ENCODE results near the gene SERPINB6. TPM values are rescaled to one million over a fixed set of nuclear protein-coding genes. Genes with fewer than 3 reads are reported as not detected.
A peak's percentile ranks its signal among the peaks of the same experiment; 100 is the strongest.

The SERPINB6 gene
- total and polyA plus RNA-seq, 9 of the 15 experiments (the other 6 are each of a cell fraction or from before 2014, with no cell fraction given): 86.6 to 211 (median 143) TPM

DNA sequence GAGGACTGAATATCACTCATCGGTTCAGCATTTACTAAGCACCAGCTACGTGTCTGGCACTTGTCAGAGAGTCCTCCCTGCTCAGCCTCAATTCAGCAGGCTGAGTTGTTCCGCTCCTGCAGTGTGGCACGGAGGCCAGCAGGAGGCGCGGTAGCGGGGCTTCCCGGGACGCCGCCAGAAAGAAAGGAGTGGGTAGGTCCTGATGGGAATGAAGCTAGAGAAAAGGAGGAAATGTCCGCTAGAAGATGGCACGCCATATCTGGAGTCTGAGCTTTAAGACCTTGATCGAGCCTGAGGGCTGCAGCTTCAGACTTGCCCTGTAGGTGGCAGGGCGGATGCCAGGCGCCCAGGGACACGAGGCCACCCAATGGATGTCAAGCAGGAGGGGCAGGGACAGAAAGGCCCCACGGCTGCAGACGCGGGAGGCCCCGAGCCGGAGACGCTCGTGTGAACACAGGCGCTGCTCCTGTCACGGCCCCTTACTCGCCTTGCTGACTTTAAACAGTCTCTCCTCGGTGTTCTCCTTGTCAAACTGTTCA, 18.7 kb downstream of the SERPINB6 start (continued):
- TF ChIP-seq, protein P1, sequence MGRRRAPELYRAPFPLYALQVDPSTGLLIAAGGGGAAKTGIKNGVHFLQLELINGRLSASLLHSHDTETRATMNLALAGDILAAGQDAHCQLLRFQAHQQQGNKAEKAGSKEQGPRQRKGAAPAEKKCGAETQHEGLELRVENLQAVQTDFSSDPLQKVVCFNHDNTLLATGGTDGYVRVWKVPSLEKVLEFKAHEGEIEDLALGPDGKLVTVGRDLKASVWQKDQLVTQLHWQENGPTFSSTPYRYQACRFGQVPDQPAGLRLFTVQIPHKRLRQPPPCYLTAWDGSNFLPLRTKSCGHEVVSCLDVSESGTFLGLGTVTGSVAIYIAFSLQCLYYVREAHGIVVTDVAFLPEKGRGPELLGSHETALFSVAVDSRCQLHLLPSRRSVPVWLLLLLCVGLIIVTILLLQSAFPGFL (CRISPR knock-in tag; IDR thresholded peaks at IDR 0.05): no peak
- no peak for TF ChIP-seq KDM2B (CRISPR knock-in tag; IDR thresholded peaks at IDR 0.05)
- TF ChIP-seq E2F1 (CRISPR knock-in tag; IDR thresholded peaks at IDR 0.05): no peak
- no peak for TF ChIP-seq SUPT5H (IDR thresholded peaks at IDR 0.05)
- TF ChIP-seq, protein P2, sequence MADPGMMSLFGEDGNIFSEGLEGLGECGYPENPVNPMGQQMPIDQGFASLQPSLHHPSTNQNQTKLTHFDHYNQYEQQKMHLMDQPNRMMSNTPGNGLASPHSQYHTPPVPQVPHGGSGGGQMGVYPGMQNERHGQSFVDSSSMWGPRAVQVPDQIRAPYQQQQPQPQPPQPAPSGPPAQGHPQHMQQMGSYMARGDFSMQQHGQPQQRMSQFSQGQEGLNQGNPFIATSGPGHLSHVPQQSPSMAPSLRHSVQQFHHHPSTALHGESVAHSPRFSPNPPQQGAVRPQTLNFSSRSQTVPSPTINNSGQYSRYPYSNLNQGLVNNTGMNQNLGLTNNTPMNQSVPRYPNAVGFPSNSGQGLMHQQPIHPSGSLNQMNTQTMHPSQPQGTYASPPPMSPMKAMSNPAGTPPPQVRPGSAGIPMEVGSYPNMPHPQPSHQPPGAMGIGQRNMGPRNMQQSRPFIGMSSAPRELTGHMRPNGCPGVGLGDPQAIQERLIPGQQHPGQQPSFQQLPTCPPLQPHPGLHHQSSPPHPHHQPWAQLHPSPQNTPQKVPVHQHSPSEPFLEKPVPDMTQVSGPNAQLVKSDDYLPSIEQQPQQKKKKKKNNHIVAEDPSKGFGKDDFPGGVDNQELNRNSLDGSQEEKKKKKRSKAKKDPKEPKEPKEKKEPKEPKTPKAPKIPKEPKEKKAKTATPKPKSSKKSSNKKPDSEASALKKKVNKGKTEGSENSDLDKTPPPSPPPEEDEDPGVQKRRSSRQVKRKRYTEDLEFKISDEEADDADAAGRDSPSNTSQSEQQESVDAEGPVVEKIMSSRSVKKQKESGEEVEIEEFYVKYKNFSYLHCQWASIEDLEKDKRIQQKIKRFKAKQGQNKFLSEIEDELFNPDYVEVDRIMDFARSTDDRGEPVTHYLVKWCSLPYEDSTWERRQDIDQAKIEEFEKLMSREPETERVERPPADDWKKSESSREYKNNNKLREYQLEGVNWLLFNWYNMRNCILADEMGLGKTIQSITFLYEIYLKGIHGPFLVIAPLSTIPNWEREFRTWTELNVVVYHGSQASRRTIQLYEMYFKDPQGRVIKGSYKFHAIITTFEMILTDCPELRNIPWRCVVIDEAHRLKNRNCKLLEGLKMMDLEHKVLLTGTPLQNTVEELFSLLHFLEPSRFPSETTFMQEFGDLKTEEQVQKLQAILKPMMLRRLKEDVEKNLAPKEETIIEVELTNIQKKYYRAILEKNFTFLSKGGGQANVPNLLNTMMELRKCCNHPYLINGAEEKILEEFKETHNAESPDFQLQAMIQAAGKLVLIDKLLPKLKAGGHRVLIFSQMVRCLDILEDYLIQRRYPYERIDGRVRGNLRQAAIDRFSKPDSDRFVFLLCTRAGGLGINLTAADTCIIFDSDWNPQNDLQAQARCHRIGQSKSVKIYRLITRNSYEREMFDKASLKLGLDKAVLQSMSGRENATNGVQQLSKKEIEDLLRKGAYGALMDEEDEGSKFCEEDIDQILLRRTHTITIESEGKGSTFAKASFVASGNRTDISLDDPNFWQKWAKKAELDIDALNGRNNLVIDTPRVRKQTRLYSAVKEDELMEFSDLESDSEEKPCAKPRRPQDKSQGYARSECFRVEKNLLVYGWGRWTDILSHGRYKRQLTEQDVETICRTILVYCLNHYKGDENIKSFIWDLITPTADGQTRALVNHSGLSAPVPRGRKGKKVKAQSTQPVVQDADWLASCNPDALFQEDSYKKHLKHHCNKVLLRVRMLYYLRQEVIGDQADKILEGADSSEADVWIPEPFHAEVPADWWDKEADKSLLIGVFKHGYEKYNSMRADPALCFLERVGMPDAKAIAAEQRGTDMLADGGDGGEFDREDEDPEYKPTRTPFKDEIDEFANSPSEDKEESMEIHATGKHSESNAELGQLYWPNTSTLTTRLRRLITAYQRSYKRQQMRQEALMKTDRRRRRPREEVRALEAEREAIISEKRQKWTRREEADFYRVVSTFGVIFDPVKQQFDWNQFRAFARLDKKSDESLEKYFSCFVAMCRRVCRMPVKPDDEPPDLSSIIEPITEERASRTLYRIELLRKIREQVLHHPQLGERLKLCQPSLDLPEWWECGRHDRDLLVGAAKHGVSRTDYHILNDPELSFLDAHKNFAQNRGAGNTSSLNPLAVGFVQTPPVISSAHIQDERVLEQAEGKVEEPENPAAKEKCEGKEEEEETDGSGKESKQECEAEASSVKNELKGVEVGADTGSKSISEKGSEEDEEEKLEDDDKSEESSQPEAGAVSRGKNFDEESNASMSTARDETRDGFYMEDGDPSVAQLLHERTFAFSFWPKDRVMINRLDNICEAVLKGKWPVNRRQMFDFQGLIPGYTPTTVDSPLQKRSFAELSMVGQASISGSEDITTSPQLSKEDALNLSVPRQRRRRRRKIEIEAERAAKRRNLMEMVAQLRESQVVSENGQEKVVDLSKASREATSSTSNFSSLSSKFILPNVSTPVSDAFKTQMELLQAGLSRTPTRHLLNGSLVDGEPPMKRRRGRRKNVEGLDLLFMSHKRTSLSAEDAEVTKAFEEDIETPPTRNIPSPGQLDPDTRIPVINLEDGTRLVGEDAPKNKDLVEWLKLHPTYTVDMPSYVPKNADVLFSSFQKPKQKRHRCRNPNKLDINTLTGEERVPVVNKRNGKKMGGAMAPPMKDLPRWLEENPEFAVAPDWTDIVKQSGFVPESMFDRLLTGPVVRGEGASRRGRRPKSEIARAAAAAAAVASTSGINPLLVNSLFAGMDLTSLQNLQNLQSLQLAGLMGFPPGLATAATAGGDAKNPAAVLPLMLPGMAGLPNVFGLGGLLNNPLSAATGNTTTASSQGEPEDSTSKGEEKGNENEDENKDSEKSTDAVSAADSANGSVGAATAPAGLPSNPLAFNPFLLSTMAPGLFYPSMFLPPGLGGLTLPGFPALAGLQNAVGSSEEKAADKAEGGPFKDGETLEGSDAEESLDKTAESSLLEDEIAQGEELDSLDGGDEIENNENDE (IDR thresholded peaks at IDR 0.05; ENCODE audit: low read depth, low read length): no peak
- TF ChIP-seq FOXJ2 (tag; IDR thresholded peaks at IDR 0.05): no peak
- TF ChIP-seq SMARCB1 (IDR thresholded peaks at IDR 0.05; ENCODE audit: insufficient read length, low read depth): no peak
- TF ChIP-seq SMAD3 (CRISPR knock-in tag; conservative IDR thresholded peaks at IDR 0.05): no peak
- TF ChIP-seq MTA2 (IDR thresholded peaks at IDR 0.05; ENCODE audit: low read depth): no peak
- 0 out of 2 replicates have a peak, but pooled peaks have one; percentile 35 for TF ChIP-seq POLR2G (IDR thresholded peaks at IDR 0.05; ENCODE audit: low read depth, low read length)
- TF ChIP-seq MIER1 (IDR thresholded peaks at IDR 0.05; ENCODE audit: low read depth): no peak
- TF ChIP-seq GTF2B (IDR thresholded peaks at IDR 0.05; ENCODE audit: extremely low read depth, insufficient read length): no peak
- no peak; the same call in 1 of the 2 replicates for TF ChIP-seq MYNN (IDR thresholded peaks at IDR 0.05)
- no peak for TF ChIP-seq MYNN (CRISPR knock-in tag; IDR thresholded peaks at IDR 0.05)
- no peak for TF ChIP-seq ZNF347 (CRISPR knock-in tag; IDR thresholded peaks at IDR 0.05; ENCODE audit: low read depth)

All from K562 (cell line).